Measurements from ENCODE around the gene SLC35F4. TPM values are rescaled to one million over a fixed set of nuclear protein-coding genes. Genes with fewer than 3 reads are reported as not detected.

Gene SLC35F4
- polyA plus RNA-seq, 6 donors from 2014 or later: not detected

- DNase-seq (no peak), ATAC-seq (ENCODE audit: low read depth in 2 of 2) (no peak)
- no peak overlapping the region for H3K4me3 Mint-ChIP-seq
- no peaks in the 10 kb centered on the region for H3K4me1 Mint-ChIP-seq
- H3K27ac Mint-ChIP-seq: no peak overlapping the region
- H3K27me3 Mint-ChIP-seq: peaks cover 0 to 12% (median 9%) of the 10 kb centered on the region in 3 donors
- H3K9me3 Mint-ChIP-seq: peaks cover 4 to 34% (median 18%) of the 10 kb centered on the region in 7 donors
- H3K36me3 Mint-ChIP-seq: no peaks in the 10 kb centered on the region
Observed at GRCh38 chr14:57549765-57550420, 316.0 kb downstream of the SLC35F4 start.

- no peaks in the 10 kb centered on the region for H3K4me1 Mint-ChIP-seq
- no peak overlapping the region for H3K4me3 Mint-ChIP-seq
- ATAC-seq (ENCODE audit: low read depth in 2 of 2) (no peak), DNase-seq (no peak)
- peaks cover 0 to 12% (median 9%) of the 10 kb centered on the region in 3 donors for H3K27me3 Mint-ChIP-seq
- H3K36me3 Mint-ChIP-seq: no peaks in the 10 kb centered on the region
- no peak overlapping the region for H3K27ac Mint-ChIP-seq
- peaks cover 4 to 26% (median 16%) of the 10 kb centered on the region in 7 donors for H3K9me3 Mint-ChIP-seq
Observed at GRCh38 chr14:57549016-57549564, 316.8 kb downstream of the SLC35F4 start.

GRCh38 chr14:57547131-57547530, 318.8 kb downstream of the SLC35F4 start:
- ATAC-seq (ENCODE audit: low read depth in 2 of 2): no peak
- H3K9me3 Mint-ChIP-seq: peaks cover 11 to 35% (median 23%) of the 10 kb centered on the region in 7 donors
- no peaks in the 10 kb centered on the region for H3K4me1 Mint-ChIP-seq
- H3K4me3 Mint-ChIP-seq: no peak overlapping the region
- peaks cover 0 to 12% (median 9%) of the 10 kb centered on the region in 3 donors for H3K27me3 Mint-ChIP-seq
- DNase-seq: no peak
- H3K27ac Mint-ChIP-seq: no peak overlapping the region
- peaks cover 0 to 19% of the 10 kb centered on the region in 2 donors for H3K36me3 Mint-ChIP-seq

- DNase-seq: no peak
- ATAC-seq (ENCODE audit: low read depth in 2 of 2): no peak
- peaks cover 0 to 14% (median 5%) of the 10 kb centered on the region in 7 donors for H3K9me3 Mint-ChIP-seq
- no peak overlapping the region for H3K4me3 Mint-ChIP-seq
- H3K36me3 Mint-ChIP-seq: no peaks in the 10 kb centered on the region
- peaks cover 0 to 15% (median 11%) of the 10 kb centered on the region in 3 donors for H3K27me3 Mint-ChIP-seq
- no peaks in the 10 kb centered on the region for H3K4me1 Mint-ChIP-seq
- no peak overlapping the region for H3K27ac Mint-ChIP-seq
Observed at GRCh38 chr14:57533214-57533613, 332.7 kb downstream of the SLC35F4 start.

GRCh38 chr14:57530571-57530970, 335.3 kb downstream of the SLC35F4 start:
- no peak overlapping the region for H3K27ac Mint-ChIP-seq
- ATAC-seq (ENCODE audit: low read depth in 2 of 2): no peak
- peaks cover 0 to 17% (median 15%) of the 10 kb centered on the region in 3 donors for H3K27me3 Mint-ChIP-seq
- H3K36me3 Mint-ChIP-seq: no peaks in the 10 kb centered on the region
- no peaks in the 10 kb centered on the region for H3K4me1 Mint-ChIP-seq
- H3K4me3 Mint-ChIP-seq: no peak overlapping the region
- no peak for DNase-seq
- peaks cover 4 to 19% (median 13%) of the 10 kb centered on the region in 7 donors for H3K9me3 Mint-ChIP-seq

GRCh38 chr14:57526942-57527341, 338.9 kb downstream of the SLC35F4 start:
- ATAC-seq (ENCODE audit: low read depth in 2 of 2) (no peak), DNase-seq (no peak)
- H3K27ac Mint-ChIP-seq: no peak overlapping the region
- H3K4me1 Mint-ChIP-seq: no peaks in the 10 kb centered on the region
- peaks cover 0 to 17% (median 15%) of the 10 kb centered on the region in 3 donors for H3K27me3 Mint-ChIP-seq
- H3K36me3 Mint-ChIP-seq: peaks cover 0 to 8% of the 10 kb centered on the region in 2 donors
- H3K9me3 Mint-ChIP-seq: peaks cover 20 to 54% (median 25%) of the 10 kb centered on the region in 7 donors
- no peak overlapping the region for H3K4me3 Mint-ChIP-seq

GRCh38 chr14:57519043-57519442, 346.8 kb downstream of the SLC35F4 start:
- no peak for DNase-seq
- H3K27me3 Mint-ChIP-seq: peaks cover 0 to 9% (median 5%) of the 10 kb centered on the region in 3 donors
- H3K4me3 Mint-ChIP-seq: no peak overlapping the region
- no peaks in the 10 kb centered on the region for H3K4me1 Mint-ChIP-seq
- H3K9me3 Mint-ChIP-seq: peaks cover 20 to 66% (median 39%) of the 10 kb centered on the region in 7 donors
- no peak for ATAC-seq (ENCODE audit: low read depth in 2 of 2)
- no peak overlapping the region for H3K27ac Mint-ChIP-seq
- peaks cover 0 to 8% of the 10 kb centered on the region in 2 donors for H3K36me3 Mint-ChIP-seq

Measured in naive B cell (primary cell).